HG03025 (cell line): ENCODE data around the gene CD247.
"Not testable (repeated sequence)": the region's sequence is repeated elsewhere in the genome, so short reads cannot be mapped to it uniquely, and the experiment has no call there.

ENCODE experiments used
- ATAC-seq: cut with Tn5 transposase; IDR thresholded peaks from one replicate; pipeline ENCODE4 v1.9.1; 2021; ENCODE audit warnings: mild to moderate bottlenecking, moderate library complexity; ENCODE audit not compliant: unreplicated experiment, low FRiP score

CD247 gene

DNA sequence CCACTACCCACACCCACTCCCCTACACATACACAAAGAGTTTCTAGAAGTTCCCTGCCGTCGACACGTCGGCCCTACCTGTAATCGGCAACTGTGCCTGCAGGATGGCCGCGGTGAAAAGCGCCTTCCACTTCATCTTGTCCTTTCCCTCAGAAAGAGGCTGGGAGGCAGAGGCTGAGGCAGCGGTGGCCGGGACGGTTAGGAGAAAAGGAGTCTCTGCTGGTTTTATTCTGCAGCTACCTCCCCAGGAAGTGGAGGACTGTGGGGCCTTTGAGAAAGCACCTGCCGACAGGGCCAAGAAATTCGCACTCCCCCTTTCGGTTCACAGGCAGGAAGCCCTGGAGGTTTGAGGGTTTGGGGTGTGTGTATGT lies at the start of gene CD247:
CD247 (minus strand) TSS at position 199 of the 370 bp plus-strand sequence; CDS start at position 135, 64 bp downstream.
- ATAC-seq: no peak

DNA sequence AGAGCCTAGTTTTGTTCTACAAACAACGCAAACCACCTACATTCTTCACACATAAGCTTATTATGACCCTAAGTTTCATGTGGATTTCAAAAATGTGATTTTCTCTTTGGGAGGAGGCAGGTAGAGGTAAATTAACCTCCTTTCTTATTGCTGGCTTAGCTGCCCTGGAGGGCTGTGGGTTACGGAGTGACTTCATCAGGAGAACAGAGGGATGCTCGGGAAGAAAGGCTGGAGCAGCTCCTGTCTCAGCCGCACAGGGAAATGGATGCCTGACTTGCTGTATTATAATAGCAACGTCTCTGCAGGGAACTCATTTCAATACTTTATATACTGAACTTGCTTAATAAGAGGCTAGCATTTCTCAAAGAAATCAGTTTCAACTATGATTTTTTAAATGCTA lies 49.3 kb upstream of the CD247 start:
- no peak for ATAC-seq

DNA sequence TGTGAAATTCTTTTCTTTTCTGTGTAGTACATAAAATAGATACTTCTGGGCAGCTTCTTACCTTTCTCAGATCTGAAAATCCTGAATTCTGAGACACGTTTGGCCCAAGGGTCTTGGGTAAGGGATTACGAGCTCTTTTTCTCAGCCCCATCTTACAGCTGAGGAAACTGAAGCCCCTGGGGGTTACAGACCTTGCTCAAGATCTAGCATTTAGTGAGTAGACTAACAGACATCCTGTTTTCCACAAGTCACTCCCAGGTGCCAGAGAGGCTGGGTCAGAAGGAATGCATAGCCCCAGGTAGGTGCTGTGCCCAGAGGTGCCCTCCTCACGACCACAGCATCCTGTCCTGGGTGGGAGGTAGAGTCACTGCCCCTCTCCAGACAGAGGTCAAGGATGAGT lies 48.4 kb upstream of the CD247 start:
- no peak for ATAC-seq

DNA sequence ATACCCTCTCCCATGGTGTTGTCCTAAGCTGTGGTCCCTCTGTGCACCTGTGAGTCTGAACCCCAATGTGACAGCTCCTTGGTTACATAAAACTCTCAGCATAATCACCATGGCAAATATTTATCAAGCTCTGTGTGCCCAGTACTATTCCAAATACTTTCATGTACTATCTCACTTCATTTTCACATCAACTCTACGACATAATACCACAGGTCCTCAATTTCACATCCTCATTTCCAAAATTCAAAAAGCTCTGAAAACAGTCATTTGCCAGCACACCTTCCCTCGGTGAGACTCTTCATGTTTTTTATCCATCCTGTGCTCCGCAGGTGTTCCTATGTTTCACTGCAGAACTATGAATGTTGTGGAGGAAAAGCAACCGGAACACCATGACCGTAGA lies 47.6 kb upstream of the CD247 start:
- ATAC-seq: no peak

DNA sequence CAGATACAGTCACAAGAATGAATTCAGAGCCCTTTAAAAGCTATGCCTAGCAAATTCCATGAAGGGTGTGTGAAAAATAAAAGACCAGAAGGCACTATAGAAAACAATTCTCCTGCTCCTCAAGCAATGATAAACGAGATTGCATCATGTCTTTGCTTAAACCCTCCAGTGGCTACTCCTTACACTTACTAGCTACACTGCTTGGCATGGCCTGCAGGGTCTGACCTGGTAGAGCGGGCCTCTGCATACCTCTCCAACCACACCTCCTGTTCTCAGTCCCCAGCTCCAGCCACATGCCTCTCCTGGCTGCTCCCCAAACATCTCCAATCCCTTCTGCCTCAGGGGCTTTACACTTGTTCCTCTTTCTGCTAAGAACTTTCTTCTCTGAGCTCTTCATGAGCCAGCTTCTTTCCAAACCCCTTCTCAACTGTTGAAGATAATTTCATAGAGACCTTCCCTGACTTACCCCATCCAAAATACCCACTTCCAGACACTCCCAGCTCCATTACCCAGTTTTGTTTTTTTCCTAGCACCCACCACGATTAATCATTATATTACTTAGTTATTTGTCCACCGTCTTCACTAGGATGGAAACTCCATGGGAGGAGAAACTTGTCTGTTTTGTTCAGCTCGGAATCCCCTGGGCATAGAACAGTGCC lies 46.4 kb upstream of the CD247 start:
- no peak for ATAC-seq

DNA sequence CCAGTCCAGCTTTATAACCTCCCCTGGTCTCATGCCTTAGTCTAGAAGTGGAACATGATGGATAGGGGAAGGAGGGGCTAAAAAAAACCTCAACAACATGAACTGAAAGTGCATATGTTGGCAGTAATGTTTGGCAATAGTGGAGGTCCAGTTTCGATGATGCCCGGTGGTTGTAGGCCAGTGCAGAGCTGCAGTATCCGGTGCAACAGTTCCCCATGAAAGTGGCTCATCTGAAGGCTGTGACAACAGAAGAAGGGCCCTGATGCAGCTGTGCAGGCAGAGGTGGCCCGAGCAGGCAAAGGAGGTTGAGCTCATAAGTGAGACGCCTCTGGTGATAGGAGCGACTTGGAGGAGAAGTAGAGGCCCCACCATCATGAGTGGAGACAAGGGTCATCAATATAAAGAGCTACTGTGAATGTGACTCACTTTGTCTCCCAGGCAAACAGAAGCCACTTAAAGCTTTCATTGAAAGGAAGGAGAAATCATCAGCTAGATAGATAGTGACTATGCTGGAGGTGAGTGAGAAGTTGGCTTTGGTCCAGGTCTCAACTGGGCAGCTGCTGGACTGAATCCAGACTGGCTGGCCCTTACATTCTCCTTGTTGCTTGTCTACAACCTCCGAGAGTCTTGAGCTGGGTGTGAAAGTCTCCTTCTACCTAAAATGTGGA lies 45.4 kb upstream of the CD247 start:
- ATAC-seq: no peak

DNA sequence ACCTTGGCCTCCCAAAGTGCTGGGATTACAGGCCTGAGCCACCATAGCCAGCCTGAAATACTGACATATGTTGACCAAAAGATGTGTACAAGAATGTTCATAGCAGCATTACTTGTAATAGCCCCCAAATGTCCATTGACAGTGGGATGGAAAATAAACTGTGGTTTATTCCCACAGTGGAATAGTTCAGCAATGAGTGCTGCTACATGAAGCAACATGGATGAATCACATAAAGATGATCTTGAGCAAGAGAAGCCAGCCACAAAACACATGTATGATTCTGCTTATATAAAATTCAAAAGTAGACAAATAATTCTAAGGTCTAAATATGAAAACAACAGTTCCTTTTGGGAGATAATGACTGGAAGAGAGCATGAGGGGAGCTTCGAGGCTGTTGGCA lies 44.4 kb upstream of the CD247 start:
- no peak for ATAC-seq

DNA sequence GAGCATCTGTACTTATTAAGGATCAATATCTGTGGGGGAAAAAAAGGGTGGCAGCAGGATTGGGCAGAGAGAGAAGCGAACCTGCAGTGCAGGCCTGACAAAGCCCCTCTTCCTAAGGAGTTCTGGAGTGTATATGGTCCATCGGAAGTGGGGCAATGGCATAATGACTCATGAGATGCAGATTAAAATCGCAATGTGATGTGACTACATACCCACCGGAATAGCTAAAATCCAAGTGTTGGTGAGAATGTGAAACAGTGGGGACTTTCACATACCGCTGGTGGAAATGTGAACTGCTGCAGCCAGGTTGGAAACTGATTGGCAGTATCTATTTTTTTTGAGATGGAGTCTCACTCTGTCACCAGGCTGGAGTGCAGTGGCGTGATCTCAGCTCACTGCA lies 43.4 kb upstream of the CD247 start:
- ATAC-seq: no peak

DNA sequence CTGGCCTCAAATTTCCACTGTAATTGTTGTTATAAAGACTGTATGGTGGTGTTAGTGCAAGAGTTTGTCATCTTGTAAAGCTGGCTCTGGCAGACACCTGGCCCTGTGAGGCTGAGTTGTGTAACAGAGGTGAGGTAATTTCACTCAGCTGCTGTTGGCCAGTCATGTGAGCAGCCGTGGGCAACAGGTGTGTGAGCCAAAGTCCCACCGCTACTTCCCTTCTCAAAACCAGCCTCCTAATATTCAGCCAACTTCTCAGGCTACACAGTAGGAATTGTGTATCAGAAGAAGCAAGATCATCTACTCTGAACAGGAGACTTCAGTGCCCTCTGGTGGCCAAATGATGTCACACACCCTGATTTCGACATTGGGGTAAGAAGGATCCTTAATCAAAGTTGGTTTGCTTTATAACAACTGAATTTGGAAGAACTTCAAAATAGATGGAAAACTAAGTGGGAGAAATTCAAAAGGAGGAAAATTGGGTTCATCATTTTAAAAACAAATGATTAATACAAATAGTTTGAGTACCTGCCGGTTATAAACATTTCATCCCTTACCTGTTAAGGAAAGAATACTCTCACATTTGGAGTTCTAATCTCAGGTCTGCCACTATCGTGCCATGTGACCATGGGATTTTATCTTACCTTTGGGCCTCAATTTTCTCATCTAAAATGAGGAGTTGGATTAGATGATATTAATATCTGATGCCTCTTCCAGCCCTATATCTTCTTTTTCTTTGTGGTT lies 37.8 kb upstream of the CD247 start:
- ATAC-seq: no peak

DNA sequence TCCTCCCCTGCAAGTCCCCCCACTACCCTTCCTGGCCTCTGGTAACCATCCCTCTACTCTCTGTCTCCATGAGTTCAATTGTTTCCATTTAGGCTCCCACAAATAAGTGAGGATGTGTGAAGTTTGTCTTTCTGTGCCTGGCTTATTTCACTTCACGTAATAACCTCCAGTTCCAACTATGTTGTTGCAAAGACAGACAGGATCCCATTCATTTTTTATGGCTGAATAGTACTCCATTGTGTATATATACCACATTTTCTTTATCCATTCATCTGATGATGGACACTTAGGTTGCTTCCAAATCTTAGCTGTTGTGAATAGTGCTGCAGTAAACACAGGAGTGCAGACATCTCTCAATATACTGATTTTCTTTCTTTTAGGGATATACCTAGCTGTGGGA lies 36.7 kb upstream of the CD247 start:
- not testable (repeated sequence) for ATAC-seq

DNA sequence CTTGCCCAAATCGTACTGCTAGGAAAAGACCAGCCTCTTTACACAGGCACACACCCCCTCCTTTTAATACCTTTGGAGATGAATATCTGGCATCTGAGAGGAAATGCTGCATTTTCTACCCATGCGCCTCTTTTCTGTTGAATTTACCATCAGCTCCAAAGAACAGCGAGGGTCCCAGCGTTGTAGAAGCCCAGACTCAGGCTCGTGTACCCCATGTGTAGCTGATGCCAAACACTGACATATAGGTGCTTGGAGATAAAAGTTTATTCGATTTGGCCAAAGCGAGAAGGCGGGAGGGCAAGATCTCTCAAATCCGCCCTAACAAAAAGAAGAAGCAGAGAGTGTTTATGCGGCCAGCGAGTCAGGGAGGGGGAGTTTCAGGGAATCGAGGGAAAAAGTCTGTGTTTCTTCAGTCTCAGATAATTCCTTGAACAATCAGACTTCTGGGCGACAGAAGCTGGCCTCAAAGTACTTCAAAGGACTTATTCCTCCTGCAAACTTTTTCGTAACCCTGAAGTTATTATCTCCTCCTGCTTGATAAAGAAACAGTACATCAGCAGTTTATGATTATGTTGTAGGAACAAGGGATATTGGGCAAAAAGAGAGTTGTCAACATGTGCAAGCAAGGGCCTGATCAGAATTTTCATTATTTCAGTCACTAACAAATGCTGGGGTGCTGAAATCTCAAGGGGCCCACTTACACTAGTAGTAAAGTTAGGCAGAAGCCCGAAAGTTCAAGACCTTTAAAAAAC lies 35.9 kb upstream of the CD247 start:
- ATAC-seq: peak; percentile 6

DNA sequence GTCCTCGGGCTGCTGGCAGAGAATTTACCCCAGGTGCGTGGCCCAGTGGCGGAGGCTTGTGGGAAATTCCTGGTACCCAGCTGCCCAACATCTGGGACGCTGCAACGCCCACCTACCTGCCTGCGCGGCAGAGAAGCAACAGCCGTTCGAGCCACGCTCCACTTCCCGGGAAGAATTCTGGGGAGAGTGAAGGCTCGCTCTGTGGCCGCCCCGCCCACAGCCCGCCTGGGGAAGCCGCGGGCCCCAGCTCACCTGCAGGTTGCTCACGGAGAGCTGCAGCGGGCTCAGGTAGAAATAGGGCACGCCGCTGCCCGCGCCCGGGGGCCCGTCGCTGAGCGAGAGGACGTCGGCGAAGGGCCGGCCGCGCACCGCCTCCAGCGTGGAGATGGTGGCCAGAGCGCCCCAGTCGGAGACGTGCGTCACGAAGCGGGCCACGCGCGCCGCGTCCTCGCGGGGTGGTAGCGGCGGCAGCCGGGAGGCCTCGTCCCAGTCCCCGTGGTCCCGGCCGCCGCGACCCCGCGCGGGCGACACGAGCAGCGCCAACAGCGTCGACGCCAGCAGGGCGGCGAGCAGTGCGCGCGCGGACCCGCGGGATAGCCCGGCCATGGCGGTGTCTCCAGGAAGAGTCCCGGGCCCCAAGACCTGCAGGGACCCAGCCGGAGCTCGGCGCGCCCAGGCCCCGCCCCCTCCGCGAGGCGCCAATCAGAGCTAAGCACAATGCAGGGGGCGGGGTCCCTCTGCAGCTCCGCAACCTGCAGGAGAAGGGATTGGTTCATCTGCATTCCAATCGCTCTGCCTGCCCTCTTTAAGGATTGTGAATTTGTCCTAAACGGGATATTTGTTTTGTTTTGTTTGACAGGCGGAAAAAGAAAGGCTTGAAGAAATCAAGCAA lies 35.1 kb upstream of the CD247 start, which contains the start of gene CREG1:
CREG1 (minus strand) TSS at position 627 of the 892 bp plus-strand sequence.
- ATAC-seq: peak; percentile 95

DNA sequence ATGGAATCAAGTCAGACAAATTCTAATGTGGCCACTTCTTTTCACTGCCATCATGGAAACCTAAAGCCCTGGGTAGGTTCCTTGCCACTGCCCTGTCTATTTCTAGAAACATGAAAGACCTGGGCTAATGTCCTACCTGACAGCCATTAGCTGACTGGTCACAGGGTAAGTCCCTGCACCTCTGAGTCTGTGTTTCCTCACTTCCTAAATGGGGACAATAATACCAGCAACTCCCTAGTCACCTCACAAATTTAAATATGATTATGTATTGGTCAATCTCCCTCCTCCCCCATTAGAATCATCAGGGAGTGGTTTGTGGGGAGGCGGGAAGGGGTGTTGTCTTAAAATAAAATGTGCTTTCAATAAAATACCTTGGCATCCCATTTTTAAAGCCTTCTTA lies 33.0 kb upstream of the CD247 start:
- ATAC-seq: no peak

DNA sequence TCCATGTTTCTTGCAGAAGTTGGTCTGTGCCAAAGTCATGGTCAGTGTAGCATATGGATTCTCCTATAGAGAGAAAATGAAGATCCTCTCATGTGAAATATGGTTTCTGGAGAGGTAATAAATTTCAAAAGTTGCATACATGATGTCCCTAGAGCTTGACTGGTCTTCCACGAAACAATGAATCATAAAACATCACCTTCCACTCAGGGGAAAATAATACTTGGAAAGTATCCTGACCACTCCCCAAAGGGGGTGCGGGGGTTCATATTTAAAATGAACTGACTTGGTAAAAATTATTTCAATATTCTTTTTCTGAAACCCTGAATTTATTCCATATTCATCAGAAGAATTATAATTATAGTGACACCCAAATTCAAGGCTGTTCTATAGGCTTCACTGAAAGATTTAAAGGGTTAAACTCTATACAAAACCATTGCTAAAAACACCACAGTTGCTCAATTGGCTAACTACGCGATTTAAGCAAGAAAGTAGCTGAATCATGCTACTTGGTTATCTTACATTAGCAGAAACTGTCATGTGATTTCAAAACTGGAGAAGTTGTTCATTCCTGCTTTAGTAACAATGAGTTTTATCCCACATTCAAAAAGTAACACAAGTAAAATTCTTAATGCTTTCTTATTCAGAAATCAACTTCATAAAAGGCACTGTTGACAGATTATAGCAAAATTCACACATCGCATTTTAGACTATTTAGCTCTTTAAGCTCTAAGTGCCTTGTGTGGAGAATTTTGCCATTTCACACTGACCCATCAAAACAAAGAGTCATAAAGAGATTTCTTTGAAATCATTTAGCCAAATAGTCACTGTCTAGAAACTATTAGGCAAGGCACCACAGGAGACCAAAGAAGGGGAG lies 30.0 kb upstream of the CD247 start:
- ATAC-seq: no peak

DNA sequence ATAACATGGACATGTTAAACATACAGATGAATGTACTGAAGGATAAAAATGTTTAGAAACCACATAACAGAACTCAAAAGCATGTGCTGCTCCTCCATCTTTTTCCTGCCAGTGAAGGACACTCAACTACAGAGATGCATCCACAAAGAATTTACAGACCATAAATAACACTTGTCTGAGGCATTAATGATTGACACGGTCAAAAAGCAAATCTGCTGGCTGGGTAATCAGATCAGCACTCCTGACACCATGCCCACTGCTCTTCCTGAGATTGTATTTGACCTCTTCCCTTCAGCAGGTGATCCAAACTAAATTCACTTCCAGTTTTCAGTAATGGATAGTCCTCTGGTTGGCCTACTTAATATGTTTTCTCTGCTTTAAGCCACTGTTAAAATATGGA lies 28.6 kb upstream of the CD247 start:
- no peak for ATAC-seq

DNA sequence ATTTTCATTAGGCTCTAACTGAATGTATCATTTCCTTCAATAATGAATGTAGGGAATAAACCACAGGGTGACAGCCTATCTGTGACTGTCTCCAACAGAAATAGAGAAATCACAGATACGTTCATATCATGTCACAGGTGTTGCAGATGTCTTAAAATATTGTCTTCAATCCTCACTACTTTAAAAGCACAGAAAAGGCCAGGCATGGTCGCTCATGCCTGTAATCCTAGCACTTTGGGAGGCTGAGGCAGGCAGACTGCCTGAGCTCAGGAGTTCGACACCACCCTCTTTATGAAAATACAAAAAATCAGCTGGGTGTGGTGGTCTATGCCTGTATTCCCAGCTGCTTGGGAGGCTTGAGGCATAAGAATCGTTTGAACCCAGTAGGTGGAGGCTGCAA lies 27.0 kb upstream of the CD247 start:
- no peak for ATAC-seq

DNA sequence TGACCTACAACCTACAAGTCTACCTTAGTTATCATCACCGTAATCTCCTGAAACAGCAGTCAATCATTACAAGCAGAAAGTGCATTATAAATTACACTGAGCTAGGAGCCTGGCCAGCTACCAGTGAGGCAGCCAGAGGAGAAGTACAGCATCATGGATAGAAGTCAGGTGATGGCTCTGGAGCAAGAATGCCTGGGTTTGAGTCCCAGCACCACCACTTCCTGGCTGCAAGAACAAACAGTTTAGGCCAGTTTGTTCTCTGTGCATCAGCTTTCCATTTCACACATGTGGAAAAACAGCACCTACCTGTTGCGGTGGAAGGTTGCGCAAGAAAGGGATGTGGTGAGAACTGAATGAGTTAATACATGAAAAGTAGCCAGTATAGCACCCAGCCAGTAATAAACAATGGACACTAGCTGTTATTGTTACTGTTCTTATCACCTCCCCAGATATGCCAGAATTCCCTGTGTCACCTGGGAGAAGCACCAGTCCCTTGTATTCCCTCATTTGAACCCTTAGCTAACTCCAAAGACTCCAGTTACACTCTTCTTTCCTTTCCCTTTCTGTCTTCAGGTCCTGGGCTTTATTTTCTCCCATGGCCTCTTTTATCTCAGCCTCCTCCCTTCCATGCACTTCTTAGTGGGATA lies 26.2 kb upstream of the CD247 start:
- ATAC-seq: no peak

DNA sequence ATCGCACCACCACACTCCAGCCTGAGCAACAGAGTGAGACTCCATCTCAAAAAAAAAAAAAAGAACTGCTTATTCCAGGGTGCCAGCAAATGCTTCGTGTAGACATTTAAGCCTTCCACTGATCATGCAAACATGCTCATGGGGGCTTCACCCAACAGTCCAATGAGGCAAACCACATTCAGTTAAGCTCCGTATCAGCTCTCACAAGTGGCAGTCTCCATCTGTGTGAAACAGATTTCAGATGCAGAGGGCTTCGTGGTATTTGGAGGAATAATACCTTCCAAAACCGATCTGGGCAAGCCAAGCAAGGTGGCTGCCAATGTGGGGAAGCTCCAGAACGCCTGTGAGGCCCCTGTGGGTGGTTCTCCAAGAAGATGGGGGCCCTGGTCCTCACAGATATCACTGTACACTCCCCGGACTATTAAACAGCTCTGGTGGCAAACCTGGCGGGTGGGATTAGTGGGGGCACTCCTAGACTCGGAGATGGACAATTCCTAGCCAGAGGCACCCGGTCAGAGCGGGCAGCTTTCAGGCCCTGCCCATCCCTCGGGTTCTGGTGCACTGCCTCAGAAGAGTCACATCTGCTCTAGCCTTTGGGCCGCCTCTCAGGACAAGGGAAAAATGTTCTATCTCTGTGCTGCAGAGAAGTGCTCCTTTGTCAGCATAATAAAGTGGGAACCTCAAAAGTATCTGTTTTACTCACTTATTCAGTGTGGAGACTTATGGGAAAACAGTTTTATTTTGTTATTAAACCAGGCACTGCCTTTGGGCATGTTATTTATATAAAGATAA lies 25.1 kb upstream of the CD247 start:
- ATAC-seq: no peak
